Erythroblast (primary cell): Measurements from ENCODE around the gene UCK1.

Experiments used
- GATA1 ChIP-seq: IDR thresholded peaks from 2 replicates; pipeline ENCODE4 v1.6.1; 2011; ENCODE audit warnings: low read depth, mild to moderate bottlenecking, control low read depth, low read length, moderate library complexity
- POLR2A ChIP-seq: IDR thresholded peaks from 2 replicates; pipeline ENCODE4 v1.6.1; 2011; ENCODE audit warnings: mild to moderate bottlenecking, low read length

DNA sequence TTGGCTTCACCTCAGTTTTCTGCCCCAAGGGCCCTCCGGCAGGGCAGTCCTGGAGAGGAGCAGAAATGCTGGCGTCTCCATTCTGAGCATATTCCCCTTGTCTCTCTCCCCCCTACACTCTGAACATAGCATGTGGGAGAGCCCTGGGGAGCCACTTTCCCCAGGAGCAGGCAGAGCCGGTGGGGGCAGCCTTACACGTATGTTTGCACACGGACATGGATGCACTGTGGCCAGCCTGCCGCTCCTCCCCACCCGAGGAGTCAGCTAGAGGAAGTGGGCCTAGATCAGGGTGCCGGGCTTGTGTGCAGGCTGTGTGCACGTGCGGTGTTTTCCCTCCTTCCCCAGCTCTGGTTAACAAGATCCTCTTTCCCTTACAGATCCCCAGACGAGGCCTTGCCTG lies 53.7 kb downstream of the UCK1 start:
- no peak for TF ChIP-seq POLR2A
- no peak for TF ChIP-seq GATA1
